HEK293T (cell line): ENCODE data around the gene MYH10.

Source experiments
- BHLHE40 ChIP-seq: fragments of 450-650 bp; IDR thresholded peaks from 2 replicates; pipeline ENCODE4 v1.6.1; 2016; ENCODE audit warnings: mild to moderate bottlenecking, moderate library complexity, borderline replicate concordance
- ELF4 ChIP-seq: fragments of 450-650 bp; IDR thresholded peaks from 2 replicates; pipeline ENCODE4 v1.6.1; 2017; ENCODE audit warnings: antibody characterized with exemption
- LEF1 ChIP-seq: fragments of 450-650 bp; IDR thresholded peaks from 2 replicates; pipeline ENCODE4 v1.6.1; 2017; ENCODE audit warnings: mild to moderate bottlenecking, borderline replicate concordance
- SP1 ChIP-seq: fragments of 450-650 bp; IDR thresholded peaks from 2 replicates; pipeline ENCODE4 v1.6.1; 2017
- SUZ12 ChIP-seq: fragments of 450-650 bp; IDR thresholded peaks from 2 replicates; pipeline ENCODE4 v1.6.1; 2016; ENCODE audit warnings: mild to moderate bottlenecking

DNA sequence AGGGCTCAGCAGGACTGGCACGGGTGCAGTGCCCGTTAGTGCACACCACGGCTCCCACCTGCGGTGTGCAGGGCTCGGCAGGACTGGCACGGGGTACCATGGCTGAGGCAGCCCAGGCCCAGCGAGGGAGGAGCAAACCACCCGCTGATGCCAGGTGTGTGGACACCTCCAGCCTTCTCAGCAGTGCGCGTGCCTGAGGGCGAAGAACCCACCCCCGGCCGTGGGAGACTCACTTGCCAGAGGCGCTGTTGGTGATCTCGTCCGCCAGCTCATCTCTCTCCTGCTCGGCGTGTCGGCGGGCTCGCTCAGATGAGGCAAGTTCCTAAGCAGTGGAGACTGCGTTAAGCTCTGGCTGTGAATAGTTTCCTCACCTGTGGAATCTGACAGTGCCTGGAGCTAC, 149.4 kb downstream of the MYH10 start:
- TF ChIP-seq SP1 (no peak), SUZ12 (no peak), BHLHE40 (no peak), LEF1 (no peak), ELF4 (no peak)
